PC-3 (cell line): ENCODE measurements around the gene SLC46A2. TPM values are rescaled to one million over a fixed set of nuclear protein-coding genes. Genes with fewer than 3 reads are reported as not detected.
A peak's percentile ranks its signal among the peaks of the same experiment; 100 is the strongest.

Experiments used
- ATAC-seq: fragments of 200-7000 bp; cut with Tn5 transposase; 2 replicates; pipeline ENCODE4 v1.9.1; 2020; ENCODE audit warnings: mild to moderate bottlenecking, moderate library complexity
- BruUV-seq: library from RNA; stranded (reverse); fragments of 400-500 nt; replicated peaks from 2 replicates; lab custom pipeline; 2021; lab: Mats Ljungman, UMichigan
- CTCF ChIA-PET: fragments of 300-600 bp; sonication (Branson Sonifier 250); formaldehyde crosslinking; loops from one replicate; lab custom pipeline; 2022; ENCODE audit warnings: antibody characterized with exemption; lab: Charles Lee
- POLR2A ChIA-PET: fragments of 300-600 bp; sonication (Branson Sonifier 250); formaldehyde crosslinking; loops from one replicate; lab custom pipeline; 2022; ENCODE audit warnings: antibody characterized with exemption; ENCODE audit not compliant: unreplicated experiment; lab: Charles Lee
- DNase-seq: peaks from one replicate; pipeline ENCODE4 v3.0.0-alpha.2; 2015
- H2AFZ ChIP-seq: fragments of 300-600 bp; sonication (generic); 2 replicates; pipeline ENCODE4 v1.6.0; 2016; ENCODE audit warnings: antibody characterized with exemption, low read length
- H3F3A ChIP-seq: fragments of 300-600 bp; sonication (generic); one replicate; pipeline ENCODE4 v1.6.0; 2017; ENCODE audit warnings: antibody characterized with exemption, low read length, control low read depth, mild to moderate bottlenecking; ENCODE audit not compliant: unreplicated experiment
- H3K27ac ChIP-seq: fragments of 300-600 bp; sonication (generic); 2 replicates; pipeline ENCODE4 v1.5.1; 2016; ENCODE audit warnings: mild to moderate bottlenecking, low read length
- H3K27me3 ChIP-seq: fragments of 300-600 bp; sonication (generic); 2 replicates; pipeline ENCODE4 v1.6.1; 2016; ENCODE audit warnings: low read length, mixed read lengths
- H3K36me3 ChIP-seq: fragments of 300-600 bp; sonication (generic); 2 replicates; pipeline ENCODE4 v1.6.1; 2016; ENCODE audit warnings: low read depth, mixed run types, low read length, mixed read lengths
- H3K4me1 ChIP-seq: fragments of 300-600 bp; sonication (generic); 2 replicates; pipeline ENCODE4 v1.5.1; 2016; ENCODE audit warnings: low read length; ENCODE audit not compliant: insufficient read depth
- H3K4me2 ChIP-seq: fragments of 300-600 bp; sonication (generic); 2 replicates; pipeline ENCODE4 v1.6.0; 2016; ENCODE audit warnings: low read length
- H3K4me3 ChIP-seq: fragments of 300-600 bp; sonication (generic); 2 replicates; pipeline ENCODE4 v1.5.1; 2016; ENCODE audit warnings: mild to moderate bottlenecking, low read length, mixed read lengths
- H3K79me2 ChIP-seq: fragments of 300-600 bp; sonication (generic); 2 replicates; pipeline ENCODE4 v1.6.1; 2017; ENCODE audit warnings: low read length, mixed read lengths
- H3K9ac ChIP-seq: fragments of 300-600 bp; sonication (generic); 2 replicates; pipeline ENCODE4 v1.6.0; 2016; ENCODE audit warnings: mild to moderate bottlenecking, low read length
- H3K9me2 ChIP-seq: fragments of 300-600 bp; sonication (generic); replicated peaks from 2 replicates; pipeline ENCODE4 v1.6.1; 2016; ENCODE audit warnings: mixed run types, low read length, mixed read lengths
- H3K9me3 ChIP-seq: fragments of 300-600 bp; sonication (generic); 2 replicates; pipeline ENCODE4 v1.6.1; 2016; ENCODE audit warnings: low read length, mixed read lengths
- H4K20me1 ChIP-seq: fragments of 300-600 bp; sonication (generic); 2 replicates; pipeline ENCODE4 v1.6.1; 2016; ENCODE audit warnings: low read length, mixed read lengths
- EZH2 ChIP-seq: fragments of 300-600 bp; sonication (generic); IDR thresholded peaks from one replicate; pipeline ENCODE4 v1.6.1; 2017; ENCODE audit warnings: antibody characterized with exemption, mild to moderate bottlenecking, low read length; ENCODE audit not compliant: unreplicated experiment
- EZH2phosphoT487 ChIP-seq: fragments of 300-600 bp; sonication (generic); IDR thresholded peaks from 2 replicates; pipeline ENCODE4 v1.6.1; 2018; ENCODE audit warnings: mild to moderate bottlenecking, antibody characterized with exemption, low read length, borderline replicate concordance
- intact Hi-C: fragments of 100-400 bp; cut with micrococcal nuclease; formaldehyde crosslinking; loops from 2 replicates; pipeline ENCODE4 v1.9.0; 2023
- total RNA-seq: library from RNA; depleted of rRNA; stranded (reverse); fragments of >200 nt; gene quantifications from 2 replicates; pipeline ENCODE4 v1.2.3, GENCODE V29; 2014
- TF ChIP-seq, protein P1 (sequence below): fragments of 300-600 bp; sonication (generic); conservative IDR thresholded peaks from 2 replicates; pipeline ENCODE4 v1.5.1; 2017; ENCODE audit warnings: antibody characterized with exemption, low read depth, mild to moderate bottlenecking, low read length

Gene SLC46A2
- total RNA-seq, 1 experiment from 2014 or later = not detected

GRCh38 chr9:112861155-112861554 is 29.5 kb downstream of the SLC46A2 start:
- H3K4me3 ChIP-seq = no peak overlapping the region
- BruUV-seq = no TSS peak
- no peaks in the 10 kb centered on the region for H3K9me2 ChIP-seq
- H3K4me2 ChIP-seq = no peak overlapping the region
- H3K27ac ChIP-seq = no peak overlapping the region
- intact Hi-C loops = no loop called here
- no peaks in the 10 kb centered on the region for H3K9me3 ChIP-seq
- H3F3A ChIP-seq = no peaks in the 10 kb centered on the region
- DNase-seq (no peak), ATAC-seq (no peak)
- no peak overlapping the region for H3K9ac ChIP-seq
- ChIA-PET CTCF (no interaction called here), POLR2A (no interaction called here)
- no peaks in the 10 kb centered on the region for H3K27me3 ChIP-seq
- H3K36me3 ChIP-seq = no peaks in the 10 kb centered on the region
- no peaks in the 10 kb centered on the region for H4K20me1 ChIP-seq
- H3K79me2 ChIP-seq = no peaks in the 10 kb centered on the region
- TF ChIP-seq EZH2 = no peak
- no peak for TF ChIP-seq EZH2phosphoT487
- TF ChIP-seq, protein P1, sequence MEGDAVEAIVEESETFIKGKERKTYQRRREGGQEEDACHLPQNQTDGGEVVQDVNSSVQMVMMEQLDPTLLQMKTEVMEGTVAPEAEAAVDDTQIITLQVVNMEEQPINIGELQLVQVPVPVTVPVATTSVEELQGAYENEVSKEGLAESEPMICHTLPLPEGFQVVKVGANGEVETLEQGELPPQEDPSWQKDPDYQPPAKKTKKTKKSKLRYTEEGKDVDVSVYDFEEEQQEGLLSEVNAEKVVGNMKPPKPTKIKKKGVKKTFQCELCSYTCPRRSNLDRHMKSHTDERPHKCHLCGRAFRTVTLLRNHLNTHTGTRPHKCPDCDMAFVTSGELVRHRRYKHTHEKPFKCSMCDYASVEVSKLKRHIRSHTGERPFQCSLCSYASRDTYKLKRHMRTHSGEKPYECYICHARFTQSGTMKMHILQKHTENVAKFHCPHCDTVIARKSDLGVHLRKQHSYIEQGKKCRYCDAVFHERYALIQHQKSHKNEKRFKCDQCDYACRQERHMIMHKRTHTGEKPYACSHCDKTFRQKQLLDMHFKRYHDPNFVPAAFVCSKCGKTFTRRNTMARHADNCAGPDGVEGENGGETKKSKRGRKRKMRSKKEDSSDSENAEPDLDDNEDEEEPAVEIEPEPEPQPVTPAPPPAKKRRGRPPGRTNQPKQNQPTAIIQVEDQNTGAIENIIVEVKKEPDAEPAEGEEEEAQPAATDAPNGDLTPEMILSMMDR = no peak
- H2AFZ ChIP-seq = no peak overlapping the region
- peaks cover 3% of the 10 kb centered on the region; the same call in 1 of the 2 replicates for H3K4me1 ChIP-seq

- no peak overlapping the region for H3K9ac ChIP-seq
- H4K20me1 ChIP-seq = no peaks in the 10 kb centered on the region
- CTCF ChIA-PET = no interaction called here
- no peaks in the 10 kb centered on the region for H3K79me2 ChIP-seq
- no peaks in the 10 kb centered on the region for H3F3A ChIP-seq
- no peak overlapping the region for H3K4me2 ChIP-seq
- no peaks in the 10 kb centered on the region for H3K27me3 ChIP-seq
- no peak overlapping the region for H3K4me3 ChIP-seq
- no peak overlapping the region for H3K27ac ChIP-seq
- POLR2A ChIA-PET = no interaction called here
- ATAC-seq (peak; percentile 49), DNase-seq (no peak)
- TF ChIP-seq EZH2phosphoT487 (no peak), EZH2 (no peak)
- TF ChIP-seq, protein P1 = no peak
- H3K36me3 ChIP-seq = no peaks in the 10 kb centered on the region
- H3K9me3 ChIP-seq = no peaks in the 10 kb centered on the region
- BruUV-seq = no TSS peak
- intact Hi-C loops = no loop called here
- no peaks in the 10 kb centered on the region for H3K9me2 ChIP-seq
- peaks cover 3% of the 10 kb centered on the region; the same call in 1 of the 2 replicates for H3K4me1 ChIP-seq
- H2AFZ ChIP-seq = no peak overlapping the region
These were observed 30.2 kb downstream of the SLC46A2 start for GRCh38 chr9:112860451-112860850.

- ChIA-PET CTCF (no interaction called here), POLR2A (no interaction called here)
- Histone ChIP-seq H3F3A (no peaks in the 10 kb centered on the region), H3K4me3 (no peak overlapping the region), H3K79me2 (no peaks in the 10 kb centered on the region), H2AFZ (no peak overlapping the region), H3K4me2 (no peak overlapping the region), H3K9me3 (no peaks in the 10 kb centered on the region), H3K36me3 (no peaks in the 10 kb centered on the region), H3K27me3 (no peaks in the 10 kb centered on the region), H4K20me1 (no peaks in the 10 kb centered on the region), H3K4me1 (peaks cover 3% of the 10 kb centered on the region; the same call in 1 of the 2 replicates), H3K9me2 (no peaks in the 10 kb centered on the region), H3K9ac (no peak overlapping the region), H3K27ac (no peak overlapping the region)
- DNase-seq (no peak), ATAC-seq (no peak)
- intact Hi-C loops = no loop called here
- BruUV-seq = no TSS peak
- TF ChIP-seq EZH2phosphoT487 (no peak), EZH2 (no peak)
- TF ChIP-seq, protein P1 = no peak
These were observed 32.0 kb downstream of the SLC46A2 start for GRCh38 chr9:112858625-112859147.
